ENCODE data around the gene RASGRP4.
A peak's percentile ranks its signal among the peaks of the same experiment; 100 is the strongest.

The RASGRP4 gene

GRCh38 chr19:38389101-38389925, 36.7 kb downstream of the RASGRP4 start:
- no peak for DNase-seq (ENCODE audit: low read depth)

DNA sequence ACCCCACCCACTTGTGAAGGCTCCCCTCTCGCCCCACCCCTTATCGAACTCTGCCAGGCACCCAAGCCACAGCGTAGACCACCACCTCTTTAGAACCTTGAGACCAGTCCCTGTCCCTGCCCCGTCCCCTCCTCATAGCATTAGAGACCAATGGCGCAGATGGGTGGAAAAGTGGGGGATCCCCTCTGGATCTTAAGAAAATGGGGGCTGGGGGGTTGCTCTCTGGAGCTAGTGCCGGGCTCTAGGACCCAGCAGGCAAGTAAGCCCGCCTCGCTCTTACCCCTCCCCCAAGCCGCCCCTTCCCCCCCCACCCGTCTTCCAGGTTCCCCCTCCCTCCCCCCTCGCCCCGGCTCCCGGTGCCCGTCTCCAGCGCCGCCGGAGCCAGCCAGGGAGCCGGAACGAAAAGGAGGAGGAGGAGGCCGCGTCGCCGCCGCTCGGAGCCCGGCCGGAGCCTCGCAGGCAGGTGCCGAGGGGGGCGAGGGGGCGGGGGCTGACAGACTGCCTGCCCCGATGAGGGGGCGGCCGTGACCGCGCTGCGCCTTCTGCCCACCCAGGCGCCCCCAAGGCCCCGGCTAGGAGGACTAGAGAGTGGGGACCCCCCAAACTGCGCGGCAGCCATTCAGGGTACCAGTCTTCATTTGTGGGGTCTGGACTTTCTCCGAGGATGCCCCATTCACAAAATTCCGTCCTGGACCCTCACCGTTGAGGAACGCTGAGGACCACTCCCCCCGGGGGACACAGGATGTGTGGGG, 37.5 kb downstream of the RASGRP4 start, which contains the start of gene SPRED3:
Gene SPRED3 (plus strand): TSS at position 349 of the 752 bp plus-strand sequence. CDS start 1,606 bp downstream, outside the sequence.
- DNase-seq (ENCODE audit: low read depth): no peak

- peak; percentile 73 for DNase-seq (ENCODE audit: low read depth)
Observed at GRCh38 chr19:38387550-38388348, 38.3 kb downstream of the RASGRP4 start, which contains the start of gene GGN. TSS of gene GGN (minus strand) at chr19:38388034. CDS start at chr19:38387261, 773 bp downstream.

GRCh38 chr19:38386971-38387549, 39.0 kb downstream of the RASGRP4 start:
- no peak for DNase-seq (ENCODE audit: low read depth)

DNA sequence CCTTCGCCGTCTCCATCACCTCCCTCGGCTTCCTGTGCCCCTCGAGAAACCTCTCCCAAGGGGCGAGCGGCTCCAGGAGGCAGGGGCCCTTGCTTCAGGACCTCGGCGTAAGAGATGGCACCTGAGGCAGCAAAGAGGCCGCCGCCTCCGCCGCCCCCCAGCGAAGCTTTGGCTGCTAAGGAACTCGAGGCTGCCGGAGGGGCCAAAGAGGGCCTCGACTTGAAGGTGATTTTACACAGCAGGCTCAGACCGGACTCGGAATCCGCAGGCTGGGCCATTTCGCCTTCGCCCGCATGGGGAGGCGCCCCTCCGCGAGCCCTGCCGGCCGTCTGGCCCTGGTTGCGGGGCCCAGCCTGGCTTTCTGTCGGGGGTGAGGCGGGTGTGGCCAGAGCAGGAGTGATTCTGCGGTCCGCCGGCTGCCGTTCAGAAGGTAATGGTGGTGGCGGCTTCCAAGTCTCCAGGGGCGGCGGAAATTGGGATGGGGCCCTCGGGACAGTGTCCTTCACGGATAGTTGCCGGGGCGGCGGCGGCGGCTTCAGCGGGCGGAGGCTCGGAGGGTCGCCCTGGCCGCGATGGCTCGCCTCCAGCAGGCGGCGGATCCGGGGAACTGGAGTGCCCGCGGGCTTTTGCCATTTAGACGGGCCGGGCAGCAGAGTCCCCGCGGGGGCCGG, 39.6 kb downstream of the RASGRP4 start:
- DNase-seq (ENCODE audit: low read depth): no peak

DNA sequence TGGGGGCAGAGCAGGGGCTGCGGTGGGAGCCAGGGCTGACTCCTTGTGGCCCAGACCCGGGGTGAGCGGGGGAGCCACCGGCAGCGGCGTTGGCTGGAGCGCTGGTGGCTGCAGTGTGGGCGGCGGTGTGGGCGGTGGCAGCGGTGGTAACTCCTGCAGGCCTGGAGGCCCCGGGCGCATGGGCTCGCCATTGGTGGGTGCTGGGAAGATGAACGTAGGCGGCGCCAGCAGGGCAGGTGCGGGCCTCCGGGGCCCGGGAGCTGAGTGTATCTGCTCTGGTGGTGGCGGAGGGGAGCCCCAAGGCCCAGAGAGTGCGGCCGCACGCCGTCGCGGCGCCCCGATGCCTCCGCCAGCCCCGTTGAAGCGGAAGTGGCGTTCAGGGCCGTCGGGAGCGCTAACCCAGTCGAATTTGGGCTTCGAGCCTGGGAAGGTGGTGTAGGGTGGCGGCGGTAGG, 40.2 kb downstream of the RASGRP4 start:
- no peak for DNase-seq (ENCODE audit: low read depth)

- no peak for DNase-seq (ENCODE audit: low read depth)
Observed at GRCh38 chr19:38385057-38385803, 40.8 kb downstream of the RASGRP4 start.

GRCh38 chr19:38384209-38385027, 41.6 kb downstream of the RASGRP4 start:
- no peak for DNase-seq (ENCODE audit: low read depth)

DNA sequence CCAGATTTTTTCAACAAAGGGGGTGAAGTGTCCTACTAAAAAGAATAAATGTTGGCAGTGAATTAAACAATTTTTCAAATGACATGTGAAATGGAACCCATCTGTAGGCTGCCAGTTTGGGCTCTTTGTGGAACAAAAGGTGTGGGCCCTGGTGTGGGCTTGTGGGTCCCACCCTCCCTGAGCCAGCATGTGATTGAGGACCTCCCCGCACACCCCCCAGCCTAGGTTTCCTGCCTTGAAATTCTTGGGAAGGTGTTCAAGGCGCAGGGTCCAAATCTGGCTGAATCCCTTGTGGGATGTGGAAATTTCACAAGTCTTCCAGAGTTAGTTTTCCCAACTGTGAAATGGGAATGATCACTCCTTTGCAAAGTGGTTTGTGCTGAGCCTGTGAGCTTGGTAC, 42.3 kb downstream of the RASGRP4 start:
- DNase-seq (ENCODE audit: low read depth): no peak

DNA sequence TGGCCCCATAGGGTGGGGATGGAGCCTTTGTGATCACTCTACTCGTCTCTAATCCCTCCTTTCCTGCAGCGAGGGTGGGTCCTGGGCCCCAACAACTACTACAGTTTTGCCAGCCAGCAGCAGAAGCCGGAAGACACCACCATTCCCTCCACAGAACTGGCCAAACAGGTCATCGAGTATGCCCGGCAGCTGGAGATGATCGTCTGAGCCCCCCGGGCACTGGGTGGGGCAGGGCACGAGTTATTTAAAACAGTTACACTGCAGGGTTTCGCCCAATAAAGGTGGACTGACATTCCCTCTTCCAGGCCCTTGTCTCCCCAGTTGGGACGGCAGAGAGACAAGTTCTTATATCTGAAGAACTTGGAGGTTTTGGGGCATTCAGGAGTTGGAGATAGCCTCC, 42.8 kb downstream of the RASGRP4 start:
- no peak for DNase-seq (ENCODE audit: low read depth)

- DNase-seq (ENCODE audit: low read depth): no peak
Observed at GRCh38 chr19:38381138-38381537, 44.9 kb downstream of the RASGRP4 start.

GRCh38 chr19:38378866-38379265, 47.2 kb downstream of the RASGRP4 start:
- no peak for DNase-seq (ENCODE audit: low read depth)

GRCh38 chr19:38377052-38377451, 49.0 kb downstream of the RASGRP4 start:
- no peak for DNase-seq (ENCODE audit: low read depth)

DNA sequence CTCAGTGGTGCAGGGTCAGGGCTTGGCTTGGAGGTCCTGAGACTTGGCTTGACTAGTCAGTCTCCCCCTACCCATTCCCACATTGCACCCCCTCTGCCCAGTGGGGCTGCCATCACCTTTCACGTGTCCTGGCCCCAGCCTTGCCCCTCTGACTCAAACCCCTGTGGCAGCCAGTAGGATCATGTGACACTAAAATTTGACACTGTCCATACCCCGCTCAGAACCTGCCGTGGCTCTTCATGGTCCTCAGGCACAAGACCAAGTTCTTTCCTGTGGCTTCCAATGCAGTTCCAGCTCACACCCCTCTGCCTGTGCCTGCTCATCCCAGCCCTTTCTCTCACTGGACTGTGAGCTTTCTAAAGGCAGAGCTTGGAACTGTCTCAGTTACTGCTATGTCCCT, 49.4 kb downstream of the RASGRP4 start:
- no peak for DNase-seq (ENCODE audit: low read depth)

GRCh38 chr19:38375748-38376147, 50.3 kb downstream of the RASGRP4 start:
- no peak for DNase-seq (ENCODE audit: low read depth)

GRCh38 chr19:38375098-38375493, 50.9 kb downstream of the RASGRP4 start:
- DNase-seq (ENCODE audit: low read depth): no peak

DNA sequence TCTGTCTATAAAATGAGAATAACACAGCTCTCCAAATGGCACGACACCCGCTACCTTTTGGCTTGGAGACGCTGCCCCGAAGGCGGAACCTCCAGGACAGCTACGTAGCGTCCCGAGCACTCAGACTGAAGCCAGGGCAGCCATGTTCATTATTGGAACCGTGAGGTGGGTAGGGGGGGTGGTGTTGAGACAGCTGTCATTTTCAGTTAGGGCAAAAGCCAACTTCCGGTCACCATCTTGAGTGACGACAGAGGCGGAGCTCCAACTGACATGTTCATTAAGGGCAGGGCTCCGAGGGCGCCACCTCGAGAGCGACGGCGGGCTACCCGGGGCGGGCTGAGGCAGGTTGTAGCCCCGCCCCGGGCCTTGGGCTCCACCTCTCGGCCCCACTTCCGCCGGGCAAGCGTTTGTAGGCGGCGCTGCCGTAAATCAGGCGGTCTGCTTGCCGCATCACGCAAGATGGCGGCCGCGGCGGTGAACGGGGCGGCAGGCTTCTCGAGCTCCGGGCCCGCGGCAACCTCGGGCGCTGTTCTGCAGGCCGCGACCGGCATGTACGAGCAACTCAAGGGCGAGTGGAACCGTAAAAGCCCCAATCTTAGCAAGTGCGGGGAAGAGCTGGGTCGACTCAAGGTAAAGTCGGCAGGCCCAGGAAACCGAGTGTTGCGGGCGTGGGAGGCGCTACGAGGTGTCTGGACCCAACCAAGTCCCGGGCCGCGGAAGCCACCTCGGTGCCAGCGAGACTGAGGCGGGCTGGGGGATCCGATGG, 51.5 kb downstream of the RASGRP4 start, which contains the start of gene PSMD8:
Gene PSMD8 (plus strand): TSS at position 240 of the 766 bp plus-strand sequence. CDS start 31 bp downstream, at position 271.
- DNase-seq (ENCODE audit: low read depth): peak; percentile 95

DNA sequence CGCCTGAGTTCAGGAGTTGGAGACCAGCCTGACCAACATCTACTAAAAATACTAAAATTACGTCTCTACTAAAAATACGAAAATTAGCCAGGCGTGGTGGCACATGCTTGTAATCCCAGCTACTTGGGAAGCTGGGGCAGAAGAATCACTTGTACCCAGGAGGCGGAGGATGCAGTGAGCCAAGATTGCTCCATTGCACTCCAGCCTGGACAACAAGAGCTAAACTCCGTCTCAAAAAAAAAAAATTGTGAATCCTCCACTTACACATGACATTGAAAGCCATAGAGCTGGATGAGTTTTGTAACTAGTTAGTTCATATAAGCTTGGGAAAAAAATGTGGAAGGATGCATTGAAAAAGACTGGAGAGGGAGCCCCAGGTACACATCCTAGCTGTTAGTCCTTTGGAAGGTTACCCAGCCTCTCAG, 52.1 kb downstream of the RASGRP4 start:
- no peak for DNase-seq (ENCODE audit: low read depth)

DNA sequence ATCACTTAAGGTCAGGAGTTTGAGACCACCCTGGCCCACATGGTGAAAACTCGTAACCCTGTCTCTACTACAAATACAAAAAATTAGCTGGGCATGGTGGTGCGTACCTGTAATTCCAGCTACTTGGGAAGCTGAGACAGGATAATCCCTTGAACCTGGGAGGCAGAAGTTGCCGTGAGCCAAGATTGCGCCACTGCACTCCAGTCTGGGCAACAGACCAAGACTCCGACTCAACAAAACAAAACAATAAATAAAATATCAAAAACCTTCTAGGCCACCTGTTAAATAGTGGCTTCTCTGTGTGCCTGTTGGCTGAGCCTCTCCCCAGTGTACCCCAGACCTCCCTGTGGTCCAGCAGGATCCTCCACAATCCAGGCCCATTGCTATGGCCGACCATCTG, 54.9 kb downstream of the RASGRP4 start:
- no peak for DNase-seq (ENCODE audit: low read depth)
